Cardiac fibroblast (primary cell): ENCODE measurements around the gene SNTB2.
"Not testable (repeated sequence)": the region's sequence is repeated elsewhere in the genome, so short reads cannot be mapped to it uniquely, and the experiment has no call there.

Experiments
- DNase-seq, 2 donors: peaks; one replicate each; pipeline versions ENCODE4 v3.0.0 to v3.0.0-alpha.2; 2010; ENCODE audit warnings: low read depth in 2 of 2
- H3K4me3 ChIP-seq, 2 donors: replicated peaks in 1 of 2; 1 replicate in 1 of 2; 2 replicates in 1 of 2; pipeline ENCODE4 v1.5.1; 2011; ENCODE audit warnings: low read depth in 2 of 2, low read length in 2 of 2, mild to moderate bottlenecking in 2 of 2, moderate library complexity in 1 of 2
- CTCF ChIP-seq: IDR thresholded peaks from one replicate; pipeline ENCODE4 v1.5.1; 2011; ENCODE audit warnings: low read depth, mild to moderate bottlenecking, low read length, inconsistent platforms

The SNTB2 gene

GRCh38 chr16:69186642-69187445 lies at the start of gene SNTB2:
SNTB2 (plus strand) TSS chr16:69187164; CDS start chr16:69187167, 3 bp downstream.
- DNase-seq = peak; percentile 85 to 89
- TF ChIP-seq CTCF = no peak
- peak within 1 kb of the TSS; percentile 73 to 82 for H3K4me3 ChIP-seq

- DNase-seq = no peak
- no peak overlapping the region for H3K4me3 ChIP-seq
- TF ChIP-seq CTCF = no peak
These were observed 48.4 kb upstream of the SNTB2 start for GRCh38 chr16:69138608-69139007.

GRCh38 chr16:69139464-69139863 lies 47.5 kb upstream of the SNTB2 start:
- H3K4me3 ChIP-seq, DNase-seq: not testable (repeated sequence)

- no peak overlapping the region for H3K4me3 ChIP-seq
- DNase-seq = no peak
- TF ChIP-seq CTCF = no peak
These were observed 46.0 kb upstream of the SNTB2 start for GRCh38 chr16:69141014-69141413.

GRCh38 chr16:69141936-69142335 lies 45.0 kb upstream of the SNTB2 start:
- no peak overlapping the region for H3K4me3 ChIP-seq
- TF ChIP-seq CTCF = no peak
- DNase-seq = no peak

- H3K4me3 ChIP-seq = no peak overlapping the region
- peak in 1 of 2 donors; percentile 3 for DNase-seq
- TF ChIP-seq CTCF = peak; percentile 11
These were observed 43.8 kb upstream of the SNTB2 start for GRCh38 chr16:69143116-69143515.

- H3K4me3 ChIP-seq = no peak overlapping the region
- peak; percentile 41 to 60 for DNase-seq
- TF ChIP-seq CTCF = no peak
These were observed 41.3 kb upstream of the SNTB2 start for GRCh38 chr16:69145658-69146057.

GRCh38 chr16:69149621-69150020 lies 37.3 kb upstream of the SNTB2 start:
- DNase-seq, H3K4me3 ChIP-seq: not testable (repeated sequence)
